Panc1 (cell line): ENCODE data around the gene GUCD1. TPM values are rescaled to one million over a fixed set of nuclear protein-coding genes. Genes with fewer than 3 reads are reported as not detected.

Experiments used
- ATAC-seq: fragments of 200-7000 bp; cut with Tn5 transposase; 2 replicates; pipeline ENCODE4 v1.9.1; 2020; ENCODE audit warnings: mild to moderate bottlenecking, moderate library complexity
- BruUV-seq: library from RNA; stranded (reverse); fragments of 400-500 nt; replicated peaks from 2 replicates; lab custom pipeline; 2021; lab: Mats Ljungman, UMichigan
- CTCF ChIA-PET: fragments of 300-600 bp; sonication (Branson Sonifier 250); formaldehyde crosslinking; loops from one replicate; lab custom pipeline; 2022; ENCODE audit warnings: antibody characterized with exemption; lab: Charles Lee
- POLR2A ChIA-PET: fragments of 300-600 bp; sonication (Branson Sonifier 250); formaldehyde crosslinking; loops from one replicate; lab custom pipeline; 2022; ENCODE audit warnings: antibody characterized with exemption; lab: Charles Lee
- DNase-seq: peaks from one replicate; pipeline ENCODE4 v3.0.0-alpha.2; 2010; ENCODE audit warnings: low read depth, low spot score
- H3K27ac ChIP-seq: 2 replicates; pipeline ENCODE4 v1.5.1; 2011; ENCODE audit warnings: mild to moderate bottlenecking, low read length, inconsistent platforms
- H3K27me3 ChIP-seq: fragments of 200-500 bp; sonication (Bioruptor generic); 2 replicates; pipeline ENCODE4 v1.6.0; 2014; ENCODE audit warnings: low read length, inconsistent platforms; ENCODE audit not compliant: control insufficient read depth, insufficient read depth
- H3K36me3 ChIP-seq: fragments of 200-500 bp; sonication (Bioruptor generic); 2 replicates; pipeline ENCODE4 v1.5.1; 2014; ENCODE audit warnings: inconsistent platforms, mild to moderate bottlenecking, low read length, moderate library complexity; ENCODE audit not compliant: control insufficient read depth, insufficient read depth
- H3K4me1 ChIP-seq: 2 replicates; pipeline ENCODE4 v1.5.1; 2011; ENCODE audit warnings: inconsistent platforms, mild to moderate bottlenecking, low read length, moderate library complexity; ENCODE audit not compliant: control insufficient read depth, insufficient read depth
- H3K4me3 ChIP-seq, 2 experiments: 2 replicates each; pipeline ENCODE4 v1.5.1; 2011 to 2012; ENCODE audit warnings: low read depth in 2 of 2, low read length in 2 of 2, mild to moderate bottlenecking in 2 of 2, inconsistent platforms in 1 of 2, moderate library complexity in 1 of 2
- H3K9me3 ChIP-seq: fragments of 200-500 bp; sonication (Bioruptor generic); 2 replicates; pipeline ENCODE4 v1.5.1; 2014; ENCODE audit warnings: low read depth, mild to moderate bottlenecking, inconsistent platforms, low read length, moderate library complexity; ENCODE audit not compliant: control insufficient read depth, insufficient read depth
- POLR2AphosphoS5 ChIP-seq: IDR thresholded peaks from 2 replicates; pipeline ENCODE4 v1.6.1; 2012; ENCODE audit warnings: mild to moderate bottlenecking, low read depth, low read length, moderate library complexity
- SIN3A ChIP-seq: IDR thresholded peaks from 2 replicates; pipeline ENCODE4 v1.6.1; 2012; ENCODE audit warnings: low read depth, mild to moderate bottlenecking, low read length, moderate library complexity, borderline replicate concordance; ENCODE audit not compliant: insufficient read depth
- TCF7L2 ChIP-seq: IDR thresholded peaks from 2 replicates; pipeline ENCODE4 v1.6.1; 2011; ENCODE audit warnings: mild to moderate bottlenecking, low read depth, low read length, inconsistent platforms
- in situ Hi-C: cut with HindIII; loops from 2 replicates; pipeline ENCODE4 v1.10.0; 2016; ENCODE audit warnings: low sequenced_read_pairs, low pct_unique_long_range_greater_than_20kb
- intact Hi-C: fragments of 100-400 bp; cut with micrococcal nuclease; formaldehyde crosslinking; loops from one replicate; pipeline ENCODE4 v1.10.0; 2022; ENCODE audit not compliant: unreplicated experiment
- total RNA-seq: library from RNA; stranded (reverse); gene quantifications from one replicate; pipeline ENCODE4 v1.2.1, GENCODE V29; 2021; ENCODE audit not compliant: unreplicated experiment
- TF ChIP-seq, protein P1 (sequence below), 2 experiments: IDR thresholded peaks; 2 replicates each; pipeline ENCODE4 v1.6.1; 2011 to 2012; ENCODE audit warnings: low read depth in 2 of 2, control low read depth in 1 of 2, low read length in 1 of 2, mild to moderate bottlenecking in 1 of 2, moderate library complexity in 1 of 2; ENCODE audit not compliant: insufficient read depth in 1 of 2
- TF ChIP-seq, protein P2 (sequence below): fragments of 450-650 bp; IDR thresholded peaks from 2 replicates; pipeline ENCODE4 v1.5.1; 2017; ENCODE audit warnings: mild to moderate bottlenecking

GUCD1 gene
- total RNA-seq, 1 experiment from 2014 or later, result 97.7 TPM

DNA sequence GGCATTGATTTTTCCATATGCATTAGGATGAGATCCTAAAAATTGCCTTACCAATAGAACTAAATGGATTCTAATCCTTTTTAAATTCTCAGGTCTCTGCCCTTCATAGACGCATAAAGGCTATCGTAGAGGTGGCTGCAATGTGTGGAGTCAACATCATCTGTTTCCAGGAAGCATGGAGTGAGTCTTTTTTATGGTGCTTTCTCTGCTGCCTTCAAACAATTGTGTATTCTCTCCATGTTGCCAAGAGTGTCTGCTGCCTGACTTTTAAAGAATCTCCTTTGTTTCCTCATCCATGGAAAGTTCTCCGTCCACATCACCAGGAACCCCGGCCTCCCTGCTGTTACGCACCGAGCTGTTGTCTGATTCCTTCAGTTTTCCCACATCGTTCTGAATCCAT lies 52.9 kb downstream of the GUCD1 start:
- no TSS peak for BruUV-seq
- ATAC-seq, result no peak

DNA sequence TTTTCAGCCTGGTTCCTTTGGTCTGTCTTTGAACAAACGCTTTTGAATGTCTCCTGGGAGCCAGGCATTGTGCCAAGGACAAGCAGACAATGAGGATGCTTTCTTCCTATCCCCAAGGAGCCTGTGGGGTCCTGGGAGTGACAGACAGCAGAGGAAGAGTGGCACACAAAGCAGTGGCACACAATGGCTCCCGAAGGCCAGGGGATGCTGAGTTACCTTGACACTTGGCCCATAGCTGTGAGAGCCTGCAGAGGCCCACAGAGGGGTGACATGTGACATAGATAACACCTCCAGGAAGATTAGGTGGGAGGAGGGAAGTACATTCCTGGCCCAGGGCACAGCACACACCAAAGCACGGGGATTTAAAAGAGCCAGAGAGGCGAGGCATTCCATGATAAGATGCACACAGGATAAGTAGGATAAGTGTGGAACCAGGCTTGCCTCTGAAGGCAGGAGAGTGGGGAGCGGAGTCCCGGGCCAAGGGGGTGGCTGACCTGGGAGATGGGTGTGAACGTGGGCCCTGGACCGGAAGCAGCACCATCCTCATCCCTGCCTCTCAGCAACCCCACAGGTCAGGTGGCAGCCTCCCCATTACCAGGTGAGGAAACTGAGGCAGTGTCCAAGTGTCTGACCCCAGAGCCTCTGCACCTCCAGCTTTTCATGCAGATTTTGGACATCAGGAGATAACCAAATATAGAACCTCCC lies 53.5 kb downstream of the GUCD1 start:
- in situ Hi-C loops, result no loop called here
- no TSS peak for BruUV-seq

More for the DNA sequence above, 52.9 kb downstream of the GUCD1 start:
- in situ Hi-C loops (no loop called here), intact Hi-C loops (loop anchor here (5.0 kb wide), 1 partner anchor 80 kb away; no protein-coding TSS in a partner anchor)
- Histone ChIP-seq H3K27ac (no peak overlapping the region), H3K36me3 (no peaks in the 10 kb centered on the region), H3K9me3 (no peaks in the 10 kb centered on the region), H3K4me1 (0 out of 2 replicates have a peak, but pooled peaks cover under 1% of the 10 kb centered on the region), H3K27me3 (no peaks in the 10 kb centered on the region), H3K4me3 (no peak overlapping the region)
- TF ChIP-seq, protein P1, sequence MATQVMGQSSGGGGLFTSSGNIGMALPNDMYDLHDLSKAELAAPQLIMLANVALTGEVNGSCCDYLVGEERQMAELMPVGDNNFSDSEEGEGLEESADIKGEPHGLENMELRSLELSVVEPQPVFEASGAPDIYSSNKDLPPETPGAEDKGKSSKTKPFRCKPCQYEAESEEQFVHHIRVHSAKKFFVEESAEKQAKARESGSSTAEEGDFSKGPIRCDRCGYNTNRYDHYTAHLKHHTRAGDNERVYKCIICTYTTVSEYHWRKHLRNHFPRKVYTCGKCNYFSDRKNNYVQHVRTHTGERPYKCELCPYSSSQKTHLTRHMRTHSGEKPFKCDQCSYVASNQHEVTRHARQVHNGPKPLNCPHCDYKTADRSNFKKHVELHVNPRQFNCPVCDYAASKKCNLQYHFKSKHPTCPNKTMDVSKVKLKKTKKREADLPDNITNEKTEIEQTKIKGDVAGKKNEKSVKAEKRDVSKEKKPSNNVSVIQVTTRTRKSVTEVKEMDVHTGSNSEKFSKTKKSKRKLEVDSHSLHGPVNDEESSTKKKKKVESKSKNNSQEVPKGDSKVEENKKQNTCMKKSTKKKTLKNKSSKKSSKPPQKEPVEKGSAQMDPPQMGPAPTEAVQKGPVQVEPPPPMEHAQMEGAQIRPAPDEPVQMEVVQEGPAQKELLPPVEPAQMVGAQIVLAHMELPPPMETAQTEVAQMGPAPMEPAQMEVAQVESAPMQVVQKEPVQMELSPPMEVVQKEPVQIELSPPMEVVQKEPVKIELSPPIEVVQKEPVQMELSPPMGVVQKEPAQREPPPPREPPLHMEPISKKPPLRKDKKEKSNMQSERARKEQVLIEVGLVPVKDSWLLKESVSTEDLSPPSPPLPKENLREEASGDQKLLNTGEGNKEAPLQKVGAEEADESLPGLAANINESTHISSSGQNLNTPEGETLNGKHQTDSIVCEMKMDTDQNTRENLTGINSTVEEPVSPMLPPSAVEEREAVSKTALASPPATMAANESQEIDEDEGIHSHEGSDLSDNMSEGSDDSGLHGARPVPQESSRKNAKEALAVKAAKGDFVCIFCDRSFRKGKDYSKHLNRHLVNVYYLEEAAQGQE (IDR thresholded peaks at IDR 0.05; ENCODE audit: insufficient read depth in 1 of 2, low read depth in 2 of 2, low read length in 1 of 2), result no peak
- TF ChIP-seq TCF7L2 (no peak), SIN3A (no peak), POLR2AphosphoS5 (no peak)
- TF ChIP-seq, protein P2, sequence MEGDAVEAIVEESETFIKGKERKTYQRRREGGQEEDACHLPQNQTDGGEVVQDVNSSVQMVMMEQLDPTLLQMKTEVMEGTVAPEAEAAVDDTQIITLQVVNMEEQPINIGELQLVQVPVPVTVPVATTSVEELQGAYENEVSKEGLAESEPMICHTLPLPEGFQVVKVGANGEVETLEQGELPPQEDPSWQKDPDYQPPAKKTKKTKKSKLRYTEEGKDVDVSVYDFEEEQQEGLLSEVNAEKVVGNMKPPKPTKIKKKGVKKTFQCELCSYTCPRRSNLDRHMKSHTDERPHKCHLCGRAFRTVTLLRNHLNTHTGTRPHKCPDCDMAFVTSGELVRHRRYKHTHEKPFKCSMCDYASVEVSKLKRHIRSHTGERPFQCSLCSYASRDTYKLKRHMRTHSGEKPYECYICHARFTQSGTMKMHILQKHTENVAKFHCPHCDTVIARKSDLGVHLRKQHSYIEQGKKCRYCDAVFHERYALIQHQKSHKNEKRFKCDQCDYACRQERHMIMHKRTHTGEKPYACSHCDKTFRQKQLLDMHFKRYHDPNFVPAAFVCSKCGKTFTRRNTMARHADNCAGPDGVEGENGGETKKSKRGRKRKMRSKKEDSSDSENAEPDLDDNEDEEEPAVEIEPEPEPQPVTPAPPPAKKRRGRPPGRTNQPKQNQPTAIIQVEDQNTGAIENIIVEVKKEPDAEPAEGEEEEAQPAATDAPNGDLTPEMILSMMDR, result no peak
- CTCF ChIA-PET, result interaction anchor here (0.5 to 1.3 kb wide), 2 partner anchors 77 to 80 kb away, joined by 4 read pairs; no protein-coding TSS in a partner anchor
- POLR2A ChIA-PET, result no interaction called here
- DNase-seq, result no peak

More for the DNA sequence above, 53.5 kb downstream of the GUCD1 start:
- Histone ChIP-seq H3K27ac (no peak overlapping the region), H3K4me1 (no peaks in the 10 kb centered on the region), H3K4me3 (no peak overlapping the region), H3K27me3 (no peaks in the 10 kb centered on the region), H3K9me3 (no peaks in the 10 kb centered on the region), H3K36me3 (no peaks in the 10 kb centered on the region)
- ChIA-PET POLR2A (no interaction called here), CTCF (interaction anchor here (1.3 kb wide), 1 partner anchor 79 kb away, joined by 4 read pairs; no protein-coding TSS in a partner anchor)
- TF ChIP-seq, protein P2, result no peak
- TF ChIP-seq, protein P1 (IDR thresholded peaks at IDR 0.05; ENCODE audit: insufficient read depth in 1 of 2, low read depth in 2 of 2, low read length in 1 of 2), result no peak
- TF ChIP-seq SIN3A, result no peak
- no peak for TF ChIP-seq TCF7L2
- TF ChIP-seq POLR2AphosphoS5, result no peak
- ATAC-seq (no peak), DNase-seq (no peak)
- intact Hi-C loops, result loop anchor here (5.0 kb wide), 1 partner anchor 79 kb away; no protein-coding TSS in a partner anchor
